HEK293 (cell line): ENCODE data around the gene LPIN3.

Experiments used
- CTCF ChIA-PET: fragments of 350-600 bp; formaldehyde crosslinking; extraction: SDS; loops from one replicate; lab custom pipeline; 2021; ENCODE audit warnings: antibody characterized with exemption; lab: Yijun Ruan, JAX
- POLR2A ChIA-PET: fragments of 300-600 bp; formaldehyde crosslinking; extraction: SDS; loops from one replicate; lab custom pipeline; 2020; ENCODE audit warnings: antibody characterized with exemption, inconsistent platforms; lab: Yijun Ruan, JAX
- H3K27ac ChIP-seq: fragments of 200-500 bp; sonication (Bioruptor generic); 2 replicates; pipeline ENCODE4 v1.5.1; 2014; ENCODE audit warnings: low read depth, low read length, control low read depth, inconsistent platforms; ENCODE audit errors: extremely low read depth
- H3K36me3 ChIP-seq, 2 experiments: fragments of 200-500 bp in 1 of 2; sonication (Bioruptor generic) in 1 of 2; 1 replicate in 1 of 2; 2 replicates in 1 of 2; pipeline ENCODE4 v1.5.1; 2014 to 2017; ENCODE audit warnings: inconsistent platforms in 2 of 2, low read length in 2 of 2; ENCODE audit not compliant: control insufficient read depth in 2 of 2, insufficient read depth in 1 of 2
- H3K4me1 ChIP-seq: fragments of 200-500 bp; sonication (Bioruptor generic); 2 replicates; pipeline ENCODE4 v1.5.1; 2014; ENCODE audit warnings: mild to moderate bottlenecking, low read length, inconsistent platforms; ENCODE audit not compliant: control insufficient read depth, insufficient read depth
- H3K4me3 ChIP-seq: 2 replicates; pipeline ENCODE4 v1.5.1; 2011; ENCODE audit warnings: low read depth, mild to moderate bottlenecking, control low read depth, low read length, moderate library complexity
- H3K9me3 ChIP-seq: fragments of 200-500 bp; sonication (Bioruptor generic); 2 replicates; pipeline ENCODE4 v1.5.1; 2014; ENCODE audit warnings: low read depth, low read length, inconsistent platforms; ENCODE audit not compliant: control insufficient read depth, insufficient read depth
- BCL6B ChIP-seq: fragments of 450-650 bp; formaldehyde crosslinking; IDR thresholded peaks from 2 replicates; pipeline ENCODE4 v1.5.1; 2017; ENCODE audit warnings: missing biosample characterization, missing genetic modification characterization
- GLIS2 ChIP-seq: fragments of 450-650 bp; formaldehyde crosslinking; IDR thresholded peaks from 2 replicates; pipeline ENCODE4 v1.5.1; 2016; ENCODE audit warnings: missing biosample characterization, missing genetic modification characterization
- MYNN ChIP-seq: fragments of 450-650 bp; formaldehyde crosslinking; IDR thresholded peaks from 2 replicates; pipeline ENCODE4 v1.5.1; 2016; ENCODE audit warnings: missing biosample characterization, missing genetic modification characterization, borderline replicate concordance
- PRDM1 ChIP-seq: fragments of 450-650 bp; formaldehyde crosslinking; IDR thresholded peaks from 2 replicates; pipeline ENCODE4; 2016; ENCODE audit warnings: missing biosample characterization, missing genetic modification characterization
- SETDB1 ChIP-seq: IDR thresholded peaks from one replicate; pipeline ENCODE4 v1.6.1; 2017; ENCODE audit warnings: mild to moderate bottlenecking, low read length, moderate library complexity, mixed read lengths; ENCODE audit not compliant: insufficient read length
- ZBTB17 ChIP-seq: fragments of 450-650 bp; formaldehyde crosslinking; IDR thresholded peaks from 2 replicates; pipeline ENCODE4 v1.5.1; 2016; ENCODE audit warnings: missing biosample characterization, missing genetic modification characterization
- ZBTB44 ChIP-seq: fragments of 450-650 bp; IDR thresholded peaks from 2 replicates; pipeline ENCODE4 v1.5.1; 2018; ENCODE audit warnings: missing biosample characterization, mild to moderate bottlenecking, missing genetic modification characterization
- ZBTB48 ChIP-seq: fragments of 450-650 bp; formaldehyde crosslinking; IDR thresholded peaks from 2 replicates; pipeline ENCODE4 v1.5.1; 2016; ENCODE audit warnings: missing biosample characterization, missing genetic modification characterization
- ZIC2 ChIP-seq: fragments of 450-650 bp; formaldehyde crosslinking; IDR thresholded peaks from 2 replicates; pipeline ENCODE4 v1.5.1; 2016; ENCODE audit warnings: missing biosample characterization, missing genetic modification characterization
- ZNF112 ChIP-seq: fragments of 450-650 bp; formaldehyde crosslinking; IDR thresholded peaks from 2 replicates; pipeline ENCODE4 v1.5.0; 2017; ENCODE audit warnings: missing biosample characterization, missing genetic modification characterization
- ZNF2 ChIP-seq: fragments of 450-650 bp; formaldehyde crosslinking; IDR thresholded peaks from 2 replicates; pipeline ENCODE4 v1.5.1; 2016; ENCODE audit warnings: missing biosample characterization, missing genetic modification characterization
- ZNF280C ChIP-seq: fragments of 450-650 bp; formaldehyde crosslinking; IDR thresholded peaks from 2 replicates; pipeline ENCODE4 v1.5.1; 2016; ENCODE audit warnings: missing biosample characterization, missing genetic modification characterization
- ZNF311 ChIP-seq: fragments of 450-650 bp; formaldehyde crosslinking; IDR thresholded peaks from 2 replicates; pipeline ENCODE4 v1.5.1; 2017; ENCODE audit warnings: missing biosample characterization, missing genetic modification characterization, borderline replicate concordance
- ZNF366 ChIP-seq: fragments of 450-650 bp; formaldehyde crosslinking; conservative IDR thresholded peaks from 2 replicates; pipeline ENCODE4 v1.5.1; 2016; ENCODE audit warnings: missing biosample characterization, missing genetic modification characterization
- ZNF513 ChIP-seq: fragments of 450-650 bp; IDR thresholded peaks from 2 replicates; pipeline ENCODE4 v1.5.1; 2018; ENCODE audit warnings: missing biosample characterization, missing genetic modification characterization
- ZNF654 ChIP-seq: fragments of 450-650 bp; formaldehyde crosslinking; IDR thresholded peaks from 2 replicates; pipeline ENCODE4 v1.5.1; 2016; ENCODE audit warnings: low read depth, missing biosample characterization, missing genetic modification characterization
- ZNF670 ChIP-seq: fragments of 450-650 bp; formaldehyde crosslinking; IDR thresholded peaks from 2 replicates; pipeline ENCODE4 v1.5.1; 2016; ENCODE audit warnings: missing biosample characterization, missing genetic modification characterization, low read depth
- ZNF692 ChIP-seq: fragments of 450-650 bp; formaldehyde crosslinking; IDR thresholded peaks from 2 replicates; pipeline ENCODE4 v1.5.1; 2016; ENCODE audit warnings: missing biosample characterization, missing genetic modification characterization
- ZNF704 ChIP-seq: fragments of 450-650 bp; formaldehyde crosslinking; IDR thresholded peaks from 2 replicates; pipeline ENCODE4 v1.5.1; 2016; ENCODE audit warnings: missing biosample characterization, missing genetic modification characterization
- ZNF792 ChIP-seq: fragments of 450-650 bp; formaldehyde crosslinking; IDR thresholded peaks from 2 replicates; pipeline ENCODE4 v1.5.1; 2016; ENCODE audit warnings: missing biosample characterization, missing genetic modification characterization
- ZXDB ChIP-seq: fragments of 450-650 bp; formaldehyde crosslinking; IDR thresholded peaks from 2 replicates; pipeline ENCODE4 v1.5.1; 2016; ENCODE audit warnings: missing biosample characterization, missing genetic modification characterization

The LPIN3 gene

GRCh38 chr20:41330941-41331340 is 9.7 kb upstream of the LPIN3 start:
- ChIA-PET CTCF (interaction anchor here (2.6 to 2.8 kb wide), 2 partner anchors 9 to 158 kb away, joined by 7 to 25 read pairs; partner anchors contain the start of gene LPIN3), POLR2A (no interaction called here)
- no peak for TF ChIP-seq ZNF2 (tag by site-specific recombination)
- TF ChIP-seq ZIC2 (tag by site-specific recombination) = no peak
- no peak for TF ChIP-seq ZNF792 (tag by site-specific recombination)
- TF ChIP-seq MYNN (tag by site-specific recombination) = no peak
- no peak for TF ChIP-seq ZNF311 (tag by site-specific recombination)
- no peak for TF ChIP-seq ZNF670
- TF ChIP-seq GLIS2 (tag by site-specific recombination) = no peak
- TF ChIP-seq PRDM1 (tag by site-specific recombination) = no peak
- no peak for TF ChIP-seq BCL6B
- H3K27ac ChIP-seq = no peak overlapping the region
- no peaks in the 10 kb centered on the region for H3K4me1 ChIP-seq
- H3K9me3 ChIP-seq = no peaks in the 10 kb centered on the region
- no peak overlapping the region for H3K4me3 ChIP-seq
- no peaks in the 10 kb centered on the region for H3K36me3 ChIP-seq

- ChIA-PET POLR2A (no interaction called here), CTCF (interaction anchor here (0.6 to 2.8 kb wide), 4 partner anchors 8 to 260 kb away, joined by 3 to 25 read pairs (median 6); partner anchors contain the start of gene LPIN3)
- Histone ChIP-seq H3K4me3 (no peak overlapping the region), H3K9me3 (no peaks in the 10 kb centered on the region), H3K4me1 (no peaks in the 10 kb centered on the region), H3K27ac (no peak overlapping the region), H3K36me3 (no peaks in the 10 kb centered on the region)
- TF ChIP-seq ZBTB44 (tag by site-specific recombination) (no peak), ZNF366 (tag by site-specific recombination) (no peak), ZNF692 (tag by site-specific recombination) (no peak), ZXDB (tag by site-specific recombination) (no peak), ZNF280C (tag by site-specific recombination) (no peak)
These were observed 8.9 kb upstream of the LPIN3 start for GRCh38 chr20:41331731-41332130.

- Histone ChIP-seq H3K36me3 (no peaks in the 10 kb centered on the region), H3K4me1 (no peaks in the 10 kb centered on the region), H3K27ac (no peak overlapping the region), H3K9me3 (no peaks in the 10 kb centered on the region), H3K4me3 (no peak overlapping the region)
- ChIA-PET POLR2A (no interaction called here), CTCF (interaction anchor here (0.6 to 2.4 kb wide), 4 partner anchors 15 to 199 kb away, joined by 3 to 9 read pairs (median 6); no protein-coding TSS in a partner anchor)
- TF ChIP-seq ZNF692 (tag by site-specific recombination) (no peak), ZNF704 (tag by site-specific recombination) (no peak), ZNF654 (tag by site-specific recombination) (no peak), SETDB1 (no peak), ZNF112 (tag by site-specific recombination) (no peak), ZNF513 (tag by site-specific recombination) (no peak), ZNF311 (tag by site-specific recombination) (no peak), ZBTB48 (tag by site-specific recombination) (no peak), ZBTB17 (tag by site-specific recombination) (no peak)
These were observed 6.6 kb upstream of the LPIN3 start for GRCh38 chr20:41334036-41334435.
